ENCODE measurements around the gene LIN52.

DNA sequence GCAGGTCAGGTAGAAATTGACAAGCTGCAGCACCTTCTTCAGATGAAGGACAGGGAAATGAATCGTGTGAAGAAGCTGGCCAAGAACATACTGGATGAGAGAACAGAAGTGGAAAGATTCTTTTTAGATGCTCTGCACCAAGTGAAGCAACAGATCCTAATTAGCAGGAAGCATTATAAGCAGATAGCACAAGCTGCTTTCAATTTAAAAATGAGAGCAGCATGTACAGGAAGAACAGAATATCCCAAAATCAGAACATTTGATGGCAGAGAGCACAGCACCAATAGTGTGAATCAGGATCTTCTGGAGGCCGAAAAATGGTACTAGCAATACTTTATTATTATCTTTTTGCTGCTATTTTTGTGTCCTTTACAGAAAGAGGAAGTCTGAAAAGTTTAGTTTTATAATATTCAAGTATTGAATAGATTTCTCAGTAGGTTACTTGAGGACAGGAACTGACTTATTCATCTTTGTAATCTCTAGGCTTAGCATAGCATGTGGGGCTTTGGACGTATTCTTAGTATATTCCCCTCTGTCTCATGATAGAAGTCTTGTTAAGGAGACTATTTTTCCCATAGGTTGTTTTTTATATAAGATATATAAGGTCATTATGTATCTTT lies 34.8 kb upstream of the LIN52 start:
- TF ChIP-seq, protein P1, sequence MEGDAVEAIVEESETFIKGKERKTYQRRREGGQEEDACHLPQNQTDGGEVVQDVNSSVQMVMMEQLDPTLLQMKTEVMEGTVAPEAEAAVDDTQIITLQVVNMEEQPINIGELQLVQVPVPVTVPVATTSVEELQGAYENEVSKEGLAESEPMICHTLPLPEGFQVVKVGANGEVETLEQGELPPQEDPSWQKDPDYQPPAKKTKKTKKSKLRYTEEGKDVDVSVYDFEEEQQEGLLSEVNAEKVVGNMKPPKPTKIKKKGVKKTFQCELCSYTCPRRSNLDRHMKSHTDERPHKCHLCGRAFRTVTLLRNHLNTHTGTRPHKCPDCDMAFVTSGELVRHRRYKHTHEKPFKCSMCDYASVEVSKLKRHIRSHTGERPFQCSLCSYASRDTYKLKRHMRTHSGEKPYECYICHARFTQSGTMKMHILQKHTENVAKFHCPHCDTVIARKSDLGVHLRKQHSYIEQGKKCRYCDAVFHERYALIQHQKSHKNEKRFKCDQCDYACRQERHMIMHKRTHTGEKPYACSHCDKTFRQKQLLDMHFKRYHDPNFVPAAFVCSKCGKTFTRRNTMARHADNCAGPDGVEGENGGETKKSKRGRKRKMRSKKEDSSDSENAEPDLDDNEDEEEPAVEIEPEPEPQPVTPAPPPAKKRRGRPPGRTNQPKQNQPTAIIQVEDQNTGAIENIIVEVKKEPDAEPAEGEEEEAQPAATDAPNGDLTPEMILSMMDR (conservative IDR thresholded peaks at IDR 0.05) = no peak
- TF ChIP-seq ZFX (IDR thresholded peaks at IDR 0.05) = no peak

All from C4-2B (cell line).